Measurements from ENCODE around the gene BCAR1.

The BCAR1 gene

GRCh38 chr16:75239542-75240122 lies 11.8 kb downstream of the BCAR1 start:
- in situ Hi-C loops (cut with HindIII; ENCODE audit: low pct_unique_long_range_greater_than_20kb, low sequenced_read_pairs) = no loop called here
- no peak for DNase-seq (ENCODE audit: low read depth in 1 of 2, low spot score in 1 of 2)
- no peak for TF ChIP-seq JUND (IDR thresholded peaks at IDR 0.05; ENCODE audit: low read depth)

GRCh38 chr16:75238853-75239541 lies 12.4 kb downstream of the BCAR1 start:
- no peak for DNase-seq (ENCODE audit: low read depth in 1 of 2, low spot score in 1 of 2)
- TF ChIP-seq JUND (IDR thresholded peaks at IDR 0.05; ENCODE audit: low read depth) = no peak
- in situ Hi-C loops (cut with HindIII; ENCODE audit: low pct_unique_long_range_greater_than_20kb, low sequenced_read_pairs) = no loop called here

- in situ Hi-C loops (cut with HindIII; ENCODE audit: low pct_unique_long_range_greater_than_20kb, low sequenced_read_pairs) = no loop called here
- TF ChIP-seq JUND (IDR thresholded peaks at IDR 0.05; ENCODE audit: low read depth) = no peak
- DNase-seq (ENCODE audit: low read depth in 1 of 2, low spot score in 1 of 2) = no peak
Measured at GRCh38 chr16:75238132-75238852, 13.1 kb downstream of the BCAR1 start.

- in situ Hi-C loops (cut with HindIII; ENCODE audit: low pct_unique_long_range_greater_than_20kb, low sequenced_read_pairs) = no loop called here
- no peak for TF ChIP-seq JUND (IDR thresholded peaks at IDR 0.05; ENCODE audit: low read depth)
- DNase-seq (ENCODE audit: low read depth in 1 of 2, low spot score in 1 of 2) = no peak
Measured at GRCh38 chr16:75237398-75238131, 13.9 kb downstream of the BCAR1 start.

- no peak for DNase-seq (ENCODE audit: low read depth in 1 of 2, low spot score in 1 of 2)
- TF ChIP-seq JUND (IDR thresholded peaks at IDR 0.05; ENCODE audit: low read depth) = no peak
- in situ Hi-C loops (cut with HindIII; ENCODE audit: low pct_unique_long_range_greater_than_20kb, low sequenced_read_pairs) = no loop called here
Measured at GRCh38 chr16:75236736-75237397, 14.6 kb downstream of the BCAR1 start.

GRCh38 chr16:75236232-75236631 lies 15.2 kb downstream of the BCAR1 start:
- in situ Hi-C loops (cut with HindIII; ENCODE audit: low pct_unique_long_range_greater_than_20kb, low sequenced_read_pairs) = no loop called here
- DNase-seq (ENCODE audit: low read depth in 1 of 2, low spot score in 1 of 2) = no peak
- TF ChIP-seq JUND (IDR thresholded peaks at IDR 0.05; ENCODE audit: low read depth) = no peak

GRCh38 chr16:75235721-75236193 lies 15.7 kb downstream of the BCAR1 start:
- no peak for TF ChIP-seq JUND (IDR thresholded peaks at IDR 0.05; ENCODE audit: low read depth)
- in situ Hi-C loops (cut with HindIII; ENCODE audit: low pct_unique_long_range_greater_than_20kb, low sequenced_read_pairs) = no loop called here
- no peak for DNase-seq (ENCODE audit: low read depth in 1 of 2, low spot score in 1 of 2)

GRCh38 chr16:75234856-75235696 lies 16.3 kb downstream of the BCAR1 start:
- no peak for DNase-seq (ENCODE audit: low read depth in 1 of 2, low spot score in 1 of 2)
- in situ Hi-C loops (cut with HindIII; ENCODE audit: low pct_unique_long_range_greater_than_20kb, low sequenced_read_pairs) = no loop called here
- no peak for TF ChIP-seq JUND (IDR thresholded peaks at IDR 0.05; ENCODE audit: low read depth)

GRCh38 chr16:75233611-75233938 lies 17.8 kb downstream of the BCAR1 start:
- DNase-seq (ENCODE audit: low read depth in 1 of 2, low spot score in 1 of 2) = no peak
- TF ChIP-seq JUND (IDR thresholded peaks at IDR 0.05; ENCODE audit: low read depth) = no peak
- in situ Hi-C loops (cut with HindIII; ENCODE audit: low pct_unique_long_range_greater_than_20kb, low sequenced_read_pairs) = no loop called here

GRCh38 chr16:75231570-75231969 lies 19.9 kb downstream of the BCAR1 start:
- no peak for TF ChIP-seq JUND (IDR thresholded peaks at IDR 0.05; ENCODE audit: low read depth)
- in situ Hi-C loops (cut with HindIII; ENCODE audit: low pct_unique_long_range_greater_than_20kb, low sequenced_read_pairs) = no loop called here
- DNase-seq (ENCODE audit: low read depth in 1 of 2, low spot score in 1 of 2) = no peak

GRCh38 chr16:75230471-75231110 lies 20.8 kb downstream of the BCAR1 start:
- in situ Hi-C loops (cut with HindIII; ENCODE audit: low pct_unique_long_range_greater_than_20kb, low sequenced_read_pairs) = no loop called here
- no peak for TF ChIP-seq JUND (IDR thresholded peaks at IDR 0.05; ENCODE audit: low read depth)
- no peak for DNase-seq (ENCODE audit: low read depth in 1 of 2, low spot score in 1 of 2)

Measured in T47D (cell line).